AG09309 (cell line): ENCODE results near the gene AMPD3.

Experiments
- DNase-seq: peaks from one replicate; pipeline ENCODE4 v3.0.0-alpha.2; 2010; ENCODE audit warnings: low read depth
- H3K4me3 ChIP-seq: 2 replicates; pipeline ENCODE4 v1.5.1; 2011; ENCODE audit warnings: mild to moderate bottlenecking, low read depth, low read length, moderate library complexity; ENCODE audit not compliant: control insufficient read depth
- CTCF ChIP-seq: IDR thresholded peaks from 2 replicates; pipeline ENCODE4 v1.5.1; 2011; ENCODE audit warnings: mild to moderate bottlenecking, low read depth, low read length, inconsistent platforms; ENCODE audit not compliant: insufficient read depth, control insufficient read depth; ENCODE audit errors: missing control alignments

The AMPD3 gene

GRCh38 chr11:10454878-10455631 is at the start of gene AMPD3:
AMPD3 (plus strand) TSS chr11:10455264; CDS start chr11:10461520, 6,256 bp downstream.
- peak; percentile 84 for DNase-seq
- no peak for TF ChIP-seq CTCF
- peak within 1 kb of the TSS; percentile 41 for H3K4me3 ChIP-seq

GRCh38 chr11:10405865-10406592 is 49.0 kb upstream of the AMPD3 start:
- no peak overlapping the region for H3K4me3 ChIP-seq
- TF ChIP-seq CTCF: peak; percentile 69
- DNase-seq: peak; percentile 74

- no peak for DNase-seq
- no peak for TF ChIP-seq CTCF
- no peak overlapping the region for H3K4me3 ChIP-seq
These were observed 48.0 kb upstream of the AMPD3 start for GRCh38 chr11:10407055-10407454.

- no peak for TF ChIP-seq CTCF
- H3K4me3 ChIP-seq: no peak overlapping the region
- DNase-seq: no peak
These were observed 47.0 kb upstream of the AMPD3 start for GRCh38 chr11:10407749-10408685.

GRCh38 chr11:10409207-10409661 is 45.8 kb upstream of the AMPD3 start:
- no peak overlapping the region for H3K4me3 ChIP-seq
- no peak for DNase-seq
- no peak for TF ChIP-seq CTCF
